Measurements from ENCODE around the gene CRYBA2. TPM values are rescaled to one million over a fixed set of nuclear protein-coding genes. Genes with fewer than 3 reads are reported as not detected.

CRYBA2 gene
- total RNA-seq, 1 experiment from 2014 or later = not detected

DNA sequence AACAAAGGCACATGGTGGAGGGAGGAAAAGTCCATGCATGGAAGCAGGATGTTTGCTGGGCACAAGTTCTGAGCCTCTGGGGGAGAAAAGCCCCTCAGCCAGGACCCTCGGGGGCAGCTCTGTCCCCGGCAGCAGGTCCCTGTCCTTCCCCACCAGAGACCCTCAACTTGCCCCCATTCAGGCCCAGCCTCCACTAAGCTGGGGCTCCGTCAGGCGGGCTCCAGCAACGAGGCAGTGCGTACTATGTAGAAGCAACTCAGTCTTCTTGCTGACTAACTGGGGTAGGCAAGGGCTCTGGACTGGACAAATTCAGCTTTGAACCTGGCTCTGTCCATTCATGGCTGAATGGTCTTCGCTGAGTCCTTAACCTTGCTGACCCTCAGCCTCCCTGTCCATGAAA, 25.1 kb upstream of the CRYBA2 start:
- CTCF ChIA-PET = interaction anchor here (1.4 to 3.9 kb wide), 3 partner anchors 11 to 14 kb away, joined by 3 to 21 read pairs (median 7); no protein-coding TSS in a partner anchor
- TF ChIP-seq REST (IDR thresholded peaks at IDR 0.05; ENCODE audit: low read depth) (no peak), ELF1 (IDR thresholded peaks at IDR 0.05; ENCODE audit: borderline replicate concordance, low read depth) (no peak), SP1 (IDR thresholded peaks at IDR 0.05; ENCODE audit: low read depth) (no peak), ZNF274 (IDR thresholded peaks at IDR 0.05; ENCODE audit: low read depth, low read length) (no peak), CBX3 (IDR thresholded peaks at IDR 0.05; ENCODE audit: low read depth) (no peak), SIN3A (IDR thresholded peaks at IDR 0.05; ENCODE audit: low read depth) (no peak), MAX (IDR thresholded peaks at IDR 0.05) (no peak), EZH2phosphoT487 (IDR thresholded peaks at IDR 0.05; ENCODE audit: borderline replicate concordance) (no peak), EGR1 (IDR thresholded peaks at IDR 0.05; ENCODE audit: low read depth) (no peak), ZFX (IDR thresholded peaks at IDR 0.05) (no peak), YY1 (IDR thresholded peaks at IDR 0.05; ENCODE audit: extremely low read depth, insufficient replicate concordance, low read depth, low read length) (no peak)

More for the DNA sequence above, 25.1 kb upstream of the CRYBA2 start:
- no peak for DNase-seq (ENCODE audit: low read depth, low spot score)
- RAD21 ChIA-PET (ENCODE audit: low non-redundant PET in 1 of 2, low total read pairs in 2 of 2, uncharacterized antibody in 2 of 2, unreplicated experiment in 2 of 2) = no interaction called here
- Histone ChIP-seq H3K4me1 (ENCODE audit: control insufficient read depth in 1 of 2, insufficient read depth in 2 of 2, low read length in 2 of 2) (no peaks in the 10 kb centered on the region), H3K79me2 (ENCODE audit: insufficient read depth, low read length) (no peaks in the 10 kb centered on the region), H3K36me3 (ENCODE audit: control insufficient read depth in 1 of 2, insufficient read depth in 2 of 2, low read length in 2 of 2) (no peaks in the 10 kb centered on the region), H3K4me2 (ENCODE audit: low read length) (no peak overlapping the region), H2AFZ (ENCODE audit: low read depth, low read length, poor library complexity, severe bottlenecking) (no peak overlapping the region), H3K27me3 (ENCODE audit: insufficient read depth, low read length) (no peaks in the 10 kb centered on the region), H3K4me3 (replicated peaks in 1 of 2; ENCODE audit: low read depth in 1 of 2, low read length in 2 of 2) (no peak overlapping the region), H3K9me3 (ENCODE audit: control insufficient read depth in 1 of 2, insufficient read depth in 1 of 2, low read depth in 1 of 2, low read length in 2 of 2) (no peaks in the 10 kb centered on the region), H3K27ac (ENCODE audit: low read depth, low read length) (no peak overlapping the region), H3K9me2 (ENCODE audit: insufficient read depth) (no peaks in the 10 kb centered on the region), H3K9ac (ENCODE audit: low read length) (no peak overlapping the region), H4K20me1 (ENCODE audit: insufficient read depth) (no peaks in the 10 kb centered on the region)
- BruUV-seq (replicated peaks) = no TSS peak
- intact Hi-C loops (cut with micrococcal nuclease) = no loop called here
- POLR2A ChIA-PET = no interaction called here
- no peak for ATAC-seq

All from HCT116 (cell line).